Activated T-cell treated with anti-CD3 and anti-CD28 coated beads, Interleukin-2, amount 50 U/mL, for 1 hour (primary cell): ENCODE results near the gene LRRFIP1.

Experiments
- DNase-seq: peaks from one replicate; pipeline ENCODE4 v3.0.0-alpha.2; 2020

The LRRFIP1 gene

DNA sequence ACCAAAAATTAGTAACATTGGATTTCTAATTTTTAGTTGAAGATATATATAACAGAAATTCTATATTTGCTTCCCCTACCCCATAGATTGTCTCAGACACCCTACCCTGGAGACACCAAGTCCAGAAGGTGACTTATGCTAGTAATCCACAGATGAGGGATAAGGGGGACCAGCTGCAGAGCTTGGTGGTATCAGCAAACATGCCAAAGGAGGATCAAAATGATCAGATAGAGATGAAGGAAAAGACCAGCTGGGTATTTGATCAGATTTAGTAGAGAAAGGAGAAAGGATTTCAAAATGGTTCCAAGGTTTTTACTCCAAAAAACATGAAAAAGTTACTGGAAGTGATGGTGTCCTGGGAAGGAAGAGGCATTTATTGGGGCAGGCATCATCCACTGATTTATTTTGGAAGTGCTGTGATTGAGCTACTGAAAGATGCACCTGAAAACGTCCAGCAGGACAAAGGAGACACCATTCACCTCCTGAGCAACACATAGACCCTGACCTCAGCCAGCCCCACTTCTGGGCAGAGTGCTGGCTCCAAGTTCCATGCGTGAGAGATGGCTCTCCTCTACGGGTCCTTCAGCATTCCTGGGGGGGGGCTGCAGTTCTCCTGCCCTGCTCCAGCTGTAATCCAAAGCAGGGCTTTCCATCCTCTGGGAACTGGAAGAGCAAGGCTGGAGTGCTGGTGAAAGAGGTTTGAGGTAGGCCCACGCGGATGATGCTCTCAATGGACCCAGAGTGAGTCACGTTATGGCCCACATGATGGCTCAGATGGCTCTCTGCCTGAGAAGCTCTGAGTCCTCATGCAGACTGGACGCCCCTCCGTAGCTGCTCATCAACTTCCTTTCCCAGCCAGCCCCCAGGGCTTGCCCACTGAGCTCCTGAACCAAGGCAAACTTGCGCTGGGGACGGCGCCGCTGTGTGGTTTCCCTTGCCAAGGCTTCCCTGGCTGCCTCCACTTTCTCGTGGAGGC, 3.7 kb upstream of the LRRFIP1 start:
- no peak for DNase-seq

DNA sequence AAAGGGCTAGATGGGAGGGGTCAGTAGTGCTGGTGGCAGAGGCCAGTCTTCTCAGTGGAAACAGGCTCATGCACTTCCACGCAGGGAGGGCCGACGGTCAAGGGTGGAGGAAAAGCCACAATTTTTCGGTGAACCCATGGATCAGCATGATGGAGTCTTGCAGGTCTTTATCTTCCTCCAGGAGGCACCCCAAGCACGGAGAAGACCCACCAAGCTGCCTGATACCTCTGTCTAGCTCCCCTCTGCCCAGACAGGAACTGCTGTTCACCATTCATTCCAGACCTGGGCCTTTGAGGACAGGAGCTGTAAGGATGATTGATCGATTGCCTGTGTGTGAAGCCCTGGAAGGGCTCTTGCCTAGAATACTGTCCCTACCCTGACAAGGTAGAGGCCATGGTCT, 2.8 kb upstream of the LRRFIP1 start:
- DNase-seq = no peak

GRCh38 chr2:237625216-237625705, 2.1 kb upstream of the LRRFIP1 start:
- DNase-seq = no peak

GRCh38 chr2:237625777-237626176, 1.6 kb upstream of the LRRFIP1 start:
- DNase-seq = no peak

GRCh38 chr2:237626813-237627440, 460 bp upstream of the LRRFIP1 start:
- DNase-seq = no peak

DNA sequence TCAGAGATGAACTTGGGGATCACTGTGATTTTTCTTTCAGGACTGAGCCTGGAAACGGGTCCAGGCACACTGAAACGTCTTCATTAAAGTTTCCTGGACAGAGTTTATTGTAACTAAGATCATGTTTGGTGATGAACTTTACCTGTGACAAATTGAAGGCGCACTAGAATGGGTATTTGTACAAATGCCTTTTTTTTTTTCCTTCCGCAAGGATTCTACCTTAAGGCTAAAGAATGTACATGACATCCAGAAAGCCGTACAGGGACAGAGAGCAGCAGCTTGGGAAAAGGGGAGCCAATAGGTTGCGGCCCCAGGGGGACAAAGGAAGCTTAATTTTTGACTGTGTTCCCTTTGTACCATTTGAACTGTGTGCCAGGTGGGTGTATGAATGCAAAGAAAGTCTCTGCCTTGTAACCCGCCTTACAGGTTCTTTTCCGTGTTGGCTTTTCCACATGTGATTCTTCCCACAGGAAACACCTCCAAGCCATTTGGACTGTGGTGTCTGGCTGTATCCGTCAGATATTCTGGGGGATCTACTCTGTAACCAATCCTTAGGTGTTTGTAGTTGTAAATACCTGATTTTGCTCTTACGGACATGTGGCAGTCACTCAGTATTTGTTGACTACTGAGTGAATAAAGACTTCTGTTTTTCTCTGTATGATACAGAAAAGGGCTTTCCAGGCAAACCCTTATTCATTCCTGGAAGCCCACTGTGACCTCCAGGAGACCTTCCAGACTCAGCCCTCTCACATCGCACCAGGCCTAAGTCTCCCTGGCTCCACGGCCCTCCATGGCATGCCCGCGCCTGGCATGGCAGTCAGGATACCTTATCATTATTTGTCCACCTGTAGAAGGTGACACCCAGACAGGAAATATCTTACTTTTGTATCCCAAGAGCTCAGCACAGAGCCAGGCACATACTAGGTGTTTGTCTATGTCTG, 1.1 kb downstream of the LRRFIP1 start:
- DNase-seq = no peak

- DNase-seq = no peak
Observed at GRCh38 chr2:237629188-237629534, 1.8 kb downstream of the LRRFIP1 start.

DNA sequence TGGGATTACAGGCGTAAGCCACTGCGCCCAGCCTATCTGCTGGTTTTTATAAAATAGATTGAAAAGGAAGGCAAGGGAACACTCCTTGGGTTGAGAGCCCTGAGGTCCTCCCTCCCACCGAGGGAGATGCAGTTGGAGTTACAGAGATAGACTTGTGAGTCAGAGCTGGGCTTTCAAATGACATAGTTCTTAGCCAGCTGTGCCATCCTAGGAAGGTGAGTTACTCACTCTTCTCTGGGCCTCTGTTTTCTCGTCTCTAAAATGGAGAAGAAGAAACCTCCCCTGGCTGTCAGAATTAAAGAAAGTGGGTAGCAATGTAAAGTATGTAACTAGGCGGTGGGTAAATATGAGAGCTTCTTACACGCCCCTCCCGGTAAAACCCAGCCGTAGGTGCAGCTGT, 2.4 kb downstream of the LRRFIP1 start:
- no peak for DNase-seq

DNA sequence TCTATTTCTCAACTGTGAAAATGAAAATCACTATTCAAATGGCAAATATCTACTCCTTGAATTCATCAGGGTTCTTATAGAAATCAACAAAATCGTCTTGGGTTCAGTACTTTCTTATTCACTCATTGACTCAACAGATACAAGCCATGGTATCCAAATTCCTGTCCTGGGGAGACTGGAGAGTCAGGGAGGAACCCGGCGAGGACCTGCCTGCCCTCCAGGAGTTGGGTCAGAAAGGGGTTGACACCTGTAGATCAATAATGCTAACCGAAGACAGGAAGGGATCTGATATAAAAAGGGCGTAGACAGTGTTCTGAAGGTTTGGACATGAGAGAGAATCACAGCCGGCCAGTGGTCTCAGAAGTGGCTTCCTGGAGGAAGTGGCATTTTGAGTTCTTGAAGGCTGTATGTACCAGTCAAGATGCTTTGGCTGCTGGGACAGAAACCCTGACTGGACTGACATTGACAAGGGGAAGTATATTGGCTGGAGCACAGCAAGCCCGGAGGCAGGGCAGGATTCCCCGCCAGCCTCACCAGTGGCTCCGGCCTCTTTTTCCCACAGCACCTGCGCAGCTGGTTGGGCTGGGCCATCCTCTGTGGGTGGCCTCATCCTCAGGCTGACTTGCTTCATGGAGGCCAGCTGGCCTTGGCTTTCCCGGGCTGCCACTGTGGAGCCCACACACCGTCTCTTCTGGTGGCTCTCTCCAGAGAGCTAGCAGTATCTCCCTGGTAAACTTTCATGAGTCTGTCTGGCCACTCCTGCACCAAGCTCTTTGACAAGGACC, 3.0 kb downstream of the LRRFIP1 start:
- DNase-seq = no peak

GRCh38 chr2:237631007-237631785, 3.8 kb downstream of the LRRFIP1 start:
- DNase-seq = no peak

DNA sequence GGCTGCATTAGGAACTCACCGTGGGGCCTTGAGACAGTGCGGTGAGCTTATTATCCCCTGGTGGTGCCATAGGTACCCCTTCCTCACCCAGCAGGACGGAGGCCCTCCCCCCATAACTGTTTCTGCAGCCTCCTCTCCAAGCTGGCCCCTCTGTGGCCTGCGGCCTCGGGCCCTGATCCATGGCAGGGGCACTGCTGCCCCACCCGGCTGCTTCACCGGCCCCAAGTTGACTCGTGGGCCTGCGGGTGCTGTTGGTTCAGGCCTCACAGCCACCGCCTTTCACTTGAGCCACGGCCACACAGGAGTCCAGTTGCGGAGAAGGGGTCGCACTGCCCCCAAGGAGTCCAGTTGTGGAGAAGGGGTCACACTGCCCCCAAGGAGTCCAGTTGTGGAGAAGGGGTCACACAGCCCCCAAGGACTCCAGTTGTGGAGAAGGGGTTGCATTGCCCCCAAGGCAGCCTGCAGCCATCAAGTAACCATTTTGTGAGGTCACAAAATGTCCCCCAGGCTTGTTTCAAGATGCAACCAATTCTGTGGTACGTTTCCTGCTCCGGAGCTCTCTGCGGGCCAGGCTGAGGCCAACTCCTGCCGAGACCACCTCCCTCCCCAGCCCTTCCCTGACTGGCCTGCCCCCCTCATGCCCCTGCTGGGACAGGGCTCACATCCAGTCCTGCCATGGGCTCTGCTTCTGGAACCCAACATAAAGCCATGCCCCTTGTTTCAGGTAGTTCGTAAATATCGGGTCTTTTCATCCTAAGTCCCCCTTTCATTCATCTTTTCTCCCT, 4.6 kb downstream of the LRRFIP1 start:
- no peak for DNase-seq

GRCh38 chr2:237633061-237633561, 5.7 kb downstream of the LRRFIP1 start:
- DNase-seq = no peak

DNA sequence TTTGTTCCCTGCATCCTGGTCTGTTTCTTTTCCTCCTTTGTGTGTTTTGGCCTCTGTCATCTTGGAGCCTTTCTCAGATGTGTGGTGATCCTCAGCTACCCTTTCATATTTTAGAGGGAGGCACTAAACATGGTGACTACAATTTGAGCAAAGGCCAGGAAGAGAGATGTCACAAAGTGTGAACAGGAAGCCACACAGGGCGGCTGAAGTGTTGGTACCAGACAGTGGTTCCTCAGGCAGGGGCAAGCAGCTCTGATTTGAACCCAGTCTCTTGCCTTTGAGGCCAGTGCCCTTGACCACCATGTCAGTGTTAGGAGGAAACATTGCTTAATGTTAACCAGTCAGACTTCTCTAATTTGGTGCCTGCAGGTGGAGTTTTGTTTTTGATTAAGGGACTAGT, 9.2 kb downstream of the LRRFIP1 start:
- DNase-seq = no peak

- DNase-seq = no peak
Observed at GRCh38 chr2:237637429-237638135, 10.2 kb downstream of the LRRFIP1 start.

DNA sequence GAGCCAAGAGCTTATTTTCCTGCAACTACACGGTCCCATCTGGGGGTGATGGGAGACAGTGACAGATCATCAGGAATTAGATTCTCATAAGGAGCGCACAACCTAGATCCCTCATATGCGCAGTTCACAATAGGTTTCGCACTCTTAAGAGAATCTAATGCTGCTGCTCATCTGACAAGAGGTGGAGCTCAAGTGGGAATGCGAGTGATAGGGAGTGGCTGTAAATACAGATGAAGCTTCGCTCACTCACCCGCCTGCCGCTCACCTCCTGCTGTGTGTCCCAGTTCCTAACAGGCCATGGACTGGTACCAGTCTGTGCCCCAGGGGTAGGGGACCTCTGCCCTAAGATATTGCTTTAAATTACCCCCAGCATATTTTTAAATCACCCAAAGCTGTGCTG, 10.8 kb downstream of the LRRFIP1 start:
- no peak for DNase-seq

GRCh38 chr2:237639052-237639835, 11.9 kb downstream of the LRRFIP1 start:
- no peak for DNase-seq

DNA sequence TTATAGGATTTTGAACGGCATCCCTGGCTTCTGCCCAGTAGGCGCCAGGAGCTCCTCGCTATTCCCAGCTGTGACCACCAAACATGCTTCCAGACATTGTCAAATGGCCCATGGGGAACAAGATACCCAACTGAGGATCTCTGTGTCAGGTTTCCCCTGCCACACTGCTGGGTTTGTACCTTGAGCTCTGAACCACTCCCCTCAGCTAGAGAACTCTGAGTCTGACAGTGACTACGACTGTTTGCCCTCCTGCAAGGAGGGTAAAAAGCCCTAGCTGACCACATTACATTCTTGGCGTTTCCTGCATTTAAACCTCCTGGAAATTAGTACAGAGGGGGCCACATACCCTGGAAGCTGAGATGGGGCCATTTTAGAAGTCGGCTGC, 12.4 kb downstream of the LRRFIP1 start:
- DNase-seq = no peak

DNA sequence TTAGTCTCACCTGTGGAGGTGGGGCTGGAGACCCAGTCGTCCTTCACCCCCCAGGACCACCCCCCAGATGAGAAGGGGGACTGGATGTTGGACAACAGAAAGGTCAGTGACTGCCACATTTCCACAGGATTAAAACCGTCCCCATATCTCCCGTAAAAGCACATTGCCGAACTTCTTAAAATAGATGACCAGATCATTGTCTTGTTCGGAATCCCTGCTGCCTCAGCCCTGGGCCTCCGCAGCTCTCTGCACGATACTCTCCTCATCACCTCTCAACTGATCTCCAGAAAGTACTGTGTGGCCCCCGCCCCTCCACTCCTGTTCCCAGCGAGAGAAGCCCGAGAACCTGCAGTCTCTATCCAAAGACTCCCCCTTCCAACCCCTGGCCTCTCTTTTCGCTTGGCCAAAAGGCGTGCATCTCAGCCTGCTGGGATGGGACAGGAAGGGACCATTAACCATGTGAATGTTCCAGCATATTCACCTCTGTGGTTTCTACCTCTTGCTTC, 13.2 kb downstream of the LRRFIP1 start:
- no peak for DNase-seq
